HG03175 (cell line): ENCODE measurements around the gene PCID2.

Experiments
- ATAC-seq: cut with Tn5 transposase; IDR thresholded peaks from one replicate; pipeline ENCODE4 v1.9.1; 2021; ENCODE audit warnings: mild to moderate bottlenecking, moderate library complexity; ENCODE audit not compliant: unreplicated experiment

The PCID2 gene

GRCh38 chr13:113151745-113152690 lies 56.5 kb downstream of the PCID2 start:
- no peak for ATAC-seq

GRCh38 chr13:113150550-113151365 lies 57.7 kb downstream of the PCID2 start:
- ATAC-seq, result no peak

GRCh38 chr13:113149711-113150549 lies 58.5 kb downstream of the PCID2 start:
- no peak for ATAC-seq

GRCh38 chr13:113148940-113149503 lies 59.4 kb downstream of the PCID2 start:
- ATAC-seq, result no peak

- no peak for ATAC-seq
Measured at GRCh38 chr13:113148407-113148806, 60.1 kb downstream of the PCID2 start.

- no peak for ATAC-seq
Measured at GRCh38 chr13:113147206-113147605, 61.3 kb downstream of the PCID2 start.

GRCh38 chr13:113146750-113147149 lies 61.7 kb downstream of the PCID2 start:
- ATAC-seq, result no peak

GRCh38 chr13:113145911-113146598 lies 62.4 kb downstream of the PCID2 start:
- no peak for ATAC-seq

GRCh38 chr13:113145496-113145895 lies 63.0 kb downstream of the PCID2 start:
- ATAC-seq, result no peak

- no peak for ATAC-seq
Measured at GRCh38 chr13:113144255-113144629, 64.2 kb downstream of the PCID2 start.

- no peak for ATAC-seq
Measured at GRCh38 chr13:113143466-113144254, 64.8 kb downstream of the PCID2 start.

- ATAC-seq, result no peak
Measured at GRCh38 chr13:113142876-113143275, 65.6 kb downstream of the PCID2 start.

GRCh38 chr13:113141601-113141970 lies 66.9 kb downstream of the PCID2 start:
- no peak for ATAC-seq

GRCh38 chr13:113140677-113141600 lies 67.5 kb downstream of the PCID2 start:
- ATAC-seq, result no peak

GRCh38 chr13:113139577-113139976 lies 68.9 kb downstream of the PCID2 start:
- ATAC-seq, result no peak

- no peak for ATAC-seq
Measured at GRCh38 chr13:113138792-113139551, 69.5 kb downstream of the PCID2 start.

- ATAC-seq, result no peak
Measured at GRCh38 chr13:113137691-113138298, 70.7 kb downstream of the PCID2 start.
